ENCODE data around the gene PLAC8.
"Not testable (repeated sequence)": the region's sequence is repeated elsewhere in the genome, so short reads cannot be mapped to it uniquely, and the experiment has no call there.

The PLAC8 gene

DNA sequence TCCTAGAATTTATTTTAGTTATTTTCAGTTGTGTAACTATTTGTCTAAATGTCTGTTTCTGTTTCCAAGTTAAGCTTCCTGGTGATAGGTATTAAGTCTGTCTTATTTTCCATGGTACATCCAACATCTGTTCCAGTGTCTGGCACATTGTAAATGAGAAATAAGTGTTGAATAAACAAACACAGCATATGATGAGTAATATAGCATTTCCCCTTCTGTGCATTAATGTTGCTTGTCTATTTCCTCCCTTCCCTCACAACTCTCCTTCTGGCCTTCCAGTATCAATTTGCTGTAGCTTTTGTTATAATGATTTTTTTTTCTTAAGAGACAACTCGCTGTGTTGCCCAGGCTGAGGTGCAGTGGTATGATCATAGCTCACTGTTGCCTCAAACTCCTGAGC lies 43.4 kb downstream of the PLAC8 start:
- H3K36me3 ChIP-seq, result peaks cover 24% of the 10 kb centered on the region
- no peak for DNase-seq

DNA sequence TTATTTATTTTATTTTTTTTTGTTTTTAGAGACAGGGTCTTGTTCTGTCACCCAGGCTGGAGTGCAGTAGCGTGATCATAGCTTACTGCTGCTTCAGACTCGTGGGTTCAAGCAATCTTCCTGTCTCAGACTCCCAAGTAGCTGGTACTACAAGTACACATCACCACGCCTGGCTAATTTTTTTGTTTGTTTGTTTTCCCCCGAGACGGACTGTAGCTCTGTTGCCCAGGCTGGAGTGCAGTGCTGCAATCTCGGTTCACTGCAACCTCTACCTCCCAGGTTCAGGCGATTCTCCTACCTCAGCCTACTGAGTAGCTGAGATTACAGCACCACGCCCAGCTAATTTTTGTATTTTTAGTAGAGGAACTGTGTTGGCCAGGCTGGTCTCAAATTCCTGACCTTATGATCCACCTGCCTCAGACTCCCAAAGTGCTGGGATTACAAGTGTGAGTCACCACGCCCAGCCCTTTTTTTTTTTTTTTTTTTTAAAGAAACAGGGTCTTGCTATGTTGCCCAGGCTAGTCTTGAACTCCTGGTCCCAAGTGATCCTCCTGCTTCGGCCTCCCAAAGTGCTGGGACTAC lies 47.4 kb downstream of the PLAC8 start:
- peaks cover 39% of the 10 kb centered on the region for H3K36me3 ChIP-seq
- no peaks in the 10 kb centered on the region for H3K4me1 ChIP-seq
- H3K27me3 ChIP-seq, result no peaks in the 10 kb centered on the region
- TF ChIP-seq, protein P1, sequence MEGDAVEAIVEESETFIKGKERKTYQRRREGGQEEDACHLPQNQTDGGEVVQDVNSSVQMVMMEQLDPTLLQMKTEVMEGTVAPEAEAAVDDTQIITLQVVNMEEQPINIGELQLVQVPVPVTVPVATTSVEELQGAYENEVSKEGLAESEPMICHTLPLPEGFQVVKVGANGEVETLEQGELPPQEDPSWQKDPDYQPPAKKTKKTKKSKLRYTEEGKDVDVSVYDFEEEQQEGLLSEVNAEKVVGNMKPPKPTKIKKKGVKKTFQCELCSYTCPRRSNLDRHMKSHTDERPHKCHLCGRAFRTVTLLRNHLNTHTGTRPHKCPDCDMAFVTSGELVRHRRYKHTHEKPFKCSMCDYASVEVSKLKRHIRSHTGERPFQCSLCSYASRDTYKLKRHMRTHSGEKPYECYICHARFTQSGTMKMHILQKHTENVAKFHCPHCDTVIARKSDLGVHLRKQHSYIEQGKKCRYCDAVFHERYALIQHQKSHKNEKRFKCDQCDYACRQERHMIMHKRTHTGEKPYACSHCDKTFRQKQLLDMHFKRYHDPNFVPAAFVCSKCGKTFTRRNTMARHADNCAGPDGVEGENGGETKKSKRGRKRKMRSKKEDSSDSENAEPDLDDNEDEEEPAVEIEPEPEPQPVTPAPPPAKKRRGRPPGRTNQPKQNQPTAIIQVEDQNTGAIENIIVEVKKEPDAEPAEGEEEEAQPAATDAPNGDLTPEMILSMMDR (IDR thresholded peaks at IDR 0.05; ENCODE audit: low read depth, low read length), result no peak
- DNase-seq, result no peak
- no peak overlapping the region for H3K4me3 ChIP-seq (ENCODE audit: low read depth, low read length)
- no peaks in the 10 kb centered on the region for H3K9me3 ChIP-seq

More for the DNA sequence above, 43.4 kb downstream of the PLAC8 start:
- TF ChIP-seq, protein P1 (IDR thresholded peaks at IDR 0.05; ENCODE audit: low read depth, low read length), result no peak
- no peaks in the 10 kb centered on the region for H3K27me3 ChIP-seq
- H3K9me3 ChIP-seq, result no peaks in the 10 kb centered on the region
- H3K4me3 ChIP-seq (ENCODE audit: low read depth, low read length), result no peak overlapping the region
- H3K4me1 ChIP-seq, result no peaks in the 10 kb centered on the region

DNA sequence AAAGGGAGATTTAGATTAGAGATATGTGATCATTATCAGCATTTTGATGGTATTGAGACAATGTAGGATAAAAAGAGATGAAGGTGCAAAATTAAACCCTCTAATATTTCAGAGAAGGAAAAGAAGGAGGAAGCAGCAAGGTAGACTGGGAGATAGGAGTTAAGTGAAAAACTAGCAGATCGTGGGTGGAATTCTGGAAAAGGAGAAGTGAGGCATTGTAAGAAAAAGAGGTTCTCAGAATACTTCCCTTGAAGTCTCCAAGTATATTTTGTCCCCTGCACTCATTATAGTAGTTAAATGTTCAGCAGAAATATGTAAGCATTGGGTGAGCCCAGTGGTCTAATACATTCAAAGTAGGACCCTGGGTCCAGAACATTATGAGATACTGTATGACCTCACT lies 49.3 kb downstream of the PLAC8 start:
- H3K4me3 ChIP-seq (ENCODE audit: low read depth, low read length), result no peak overlapping the region
- TF ChIP-seq, protein P1 (IDR thresholded peaks at IDR 0.05; ENCODE audit: low read depth, low read length), result no peak
- no peak for DNase-seq
- H3K36me3 ChIP-seq, result peaks cover 39% of the 10 kb centered on the region
- no peaks in the 10 kb centered on the region for H3K9me3 ChIP-seq
- no peaks in the 10 kb centered on the region for H3K27me3 ChIP-seq
- H3K4me1 ChIP-seq, result no peaks in the 10 kb centered on the region

DNA sequence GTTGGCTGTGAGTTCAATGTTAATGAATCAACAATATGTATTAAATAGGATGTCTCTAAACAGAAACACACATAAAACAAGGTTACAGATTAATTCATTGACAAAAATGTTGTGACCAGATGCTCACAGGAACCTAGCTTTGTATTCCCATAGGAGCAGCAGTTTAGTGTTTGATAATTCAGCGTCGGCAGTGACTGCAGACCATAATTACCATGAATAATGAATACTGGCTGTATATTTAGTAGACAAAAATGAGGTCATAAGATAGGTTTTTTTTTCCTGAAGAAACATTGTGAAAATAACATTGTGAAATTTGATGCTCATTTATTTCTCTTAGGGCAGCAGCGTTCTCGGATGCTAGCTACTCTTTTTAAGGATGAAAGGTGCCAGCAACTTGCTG lies 51.8 kb downstream of the PLAC8 start:
- DNase-seq, result no peak
- H3K36me3 ChIP-seq, result peaks cover 38% of the 10 kb centered on the region
- no peaks in the 10 kb centered on the region for H3K9me3 ChIP-seq
- TF ChIP-seq, protein P1 (IDR thresholded peaks at IDR 0.05; ENCODE audit: low read depth, low read length), result no peak
- no peaks in the 10 kb centered on the region for H3K27me3 ChIP-seq
- H3K4me3 ChIP-seq (ENCODE audit: low read depth, low read length), result no peak overlapping the region
- H3K4me1 ChIP-seq, result no peaks in the 10 kb centered on the region

DNA sequence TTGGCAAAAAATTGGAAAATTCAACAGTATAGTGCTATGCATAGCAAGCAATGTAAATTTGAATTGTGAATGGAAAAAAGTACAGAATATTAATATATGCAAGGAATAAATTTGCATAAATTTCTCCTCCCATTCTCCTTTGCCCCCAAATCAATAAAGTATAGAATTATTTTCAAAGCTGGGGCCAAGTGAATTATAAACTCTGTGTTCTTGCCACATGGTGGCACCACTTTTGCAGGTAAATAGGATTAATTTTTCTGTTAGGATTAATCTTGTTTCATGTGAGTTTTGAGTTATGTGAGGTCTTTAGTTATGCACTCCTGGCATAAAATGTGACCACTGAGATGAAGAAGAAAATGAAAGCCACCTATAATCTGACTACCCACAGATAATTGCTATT lies 59.6 kb downstream of the PLAC8 start:
- Histone ChIP-seq H3K27me3 (no peaks in the 10 kb centered on the region), H3K36me3 (peaks cover 18% of the 10 kb centered on the region), H3K4me1 (no peaks in the 10 kb centered on the region), H3K9me3 (no peaks in the 10 kb centered on the region), H3K4me3 (ENCODE audit: low read depth, low read length) (no peak overlapping the region)
- DNase-seq, result no peak
- TF ChIP-seq, protein P1 (IDR thresholded peaks at IDR 0.05; ENCODE audit: low read depth, low read length), result peak; percentile 29

DNA sequence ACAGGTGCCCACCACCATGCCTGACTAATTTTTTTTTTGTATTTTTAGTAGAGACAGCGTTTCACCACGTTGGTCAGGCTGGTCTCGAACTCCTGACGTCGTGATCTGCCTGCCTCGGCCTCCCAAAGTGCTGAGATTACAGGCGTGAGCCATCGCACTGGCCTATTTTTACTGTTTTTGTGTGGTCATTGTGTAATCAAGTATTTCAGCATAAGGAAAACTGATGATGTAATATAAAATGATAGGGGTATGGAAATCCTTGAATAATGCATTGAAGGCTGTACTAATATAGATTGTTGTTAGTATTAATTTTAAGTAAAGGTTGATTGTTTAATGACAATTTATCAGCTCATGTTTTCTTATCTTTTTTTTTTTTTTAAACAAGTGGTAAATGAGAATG lies 65.7 kb downstream of the PLAC8 start:
- DNase-seq; H3K4me3 ChIP-seq (ENCODE audit: low read depth, low read length); H3K9me3 ChIP-seq; H3K36me3 ChIP-seq; H3K4me1 ChIP-seq; H3K27me3 ChIP-seq: not testable (repeated sequence)

Measured in BE2C (cell line).